Small intestine (tissue), 7 donors: ENCODE results near the gene RAD21L1. TPM values are rescaled to one million over a fixed set of nuclear protein-coding genes. Genes with fewer than 3 reads are reported as not detected.

Source experiments
- DNase-seq, 2 donors: peaks; one replicate each; pipeline versions ENCODE4 v3.0.0 to v3.0.0-alpha.2; 2013
- FAIRE-seq: peaks from 2 replicates; lab custom pipeline; 2012; peaks lifted over from hg19 to GRCh38; lab: Jason Lieb, UNC
- H3K27ac ChIP-seq, 3 donors: one replicate each; pipeline ENCODE4 v1.5.1; 2013; ENCODE audit warnings: low read length in 2 of 3, mild to moderate bottlenecking in 2 of 3, control low read depth in 1 of 3, inconsistent platforms in 1 of 3, low read depth in 1 of 3, moderate library complexity in 1 of 3
- H3K27me3 ChIP-seq, 3 donors: one replicate each; pipeline ENCODE4 v1.6.1; 2013; ENCODE audit warnings: low read length in 3 of 3, inconsistent platforms in 1 of 3; ENCODE audit not compliant: control insufficient read depth in 3 of 3, insufficient read depth in 3 of 3
- H3K36me3 ChIP-seq, 3 donors: one replicate each; pipeline ENCODE4 v1.6.1; 2013; ENCODE audit warnings: low read length in 3 of 3, inconsistent platforms in 1 of 3, low read depth in 1 of 3, mild to moderate bottlenecking in 1 of 3, moderate library complexity in 1 of 3; ENCODE audit not compliant: control insufficient read depth in 3 of 3, insufficient read depth in 2 of 3
- H3K4me1 ChIP-seq, 3 donors: one replicate each; pipeline ENCODE4 v1.6.1; 2013; ENCODE audit warnings: low read length in 2 of 3, inconsistent platforms in 1 of 3, low read depth in 1 of 3, mild to moderate bottlenecking in 1 of 3, moderate library complexity in 1 of 3; ENCODE audit not compliant: control insufficient read depth in 3 of 3, insufficient read depth in 2 of 3
- H3K4me3 ChIP-seq, 3 donors: one replicate each; pipeline ENCODE4 v1.5.1; 2013; ENCODE audit warnings: low read length in 3 of 3, control low read depth in 1 of 3, inconsistent platforms in 1 of 3, low read depth in 1 of 3, mild to moderate bottlenecking in 1 of 3, moderate library complexity in 1 of 3
- H3K9me3 ChIP-seq, 2 donors: one replicate each; pipeline ENCODE4 v1.6.1; 2013; ENCODE audit warnings: low read depth in 1 of 2, low read length in 1 of 2; ENCODE audit not compliant: control insufficient read depth in 2 of 2, insufficient read depth in 1 of 2
- WGBS, 3 donors: extraction: QIAGEN DNeasy Blood & Tissue Kit; methylation state at CpG; one replicate each; pipeline ENCODE4 v1.1.7; 2013; 5-methylcytosine and 5-hydroxymethylcytosine counted together
- polyA plus RNA-seq, 4 donors: library from polyadenylated mRNA; stranded (reverse) in 3 of 4; unstranded in 1 of 4; fragments of 200-250 nt in 3 of 4; fragments of 120-200 nt in 1 of 4; gene quantifications; one replicate each; pipeline versions ENCODE4 v1.2.1 to v1.2.3, GENCODE V29; 2013
- donor health status: healthy with polysubstance abuse.
- donor health status: control.
- donor health status: control.
- donor health status: Bipolar disorder and iron deficiency.
- donor health status: healthy.

RAD21L1 gene
- polyA plus RNA-seq, 4 donors: not detected

- WGBS, 3 donors: 44 to 75% (median 51%) methylated on average over 6 of the region's 6 CpGs
- H3K36me3 ChIP-seq: peaks cover 0 to 2% (median 0%) of the 10 kb centered on the region in 3 donors
- no peaks in the 10 kb centered on the region for H3K4me1 ChIP-seq
- FAIRE-seq: no peak
- H3K4me3 ChIP-seq: no peak overlapping the region
- H3K9me3 ChIP-seq: no peaks in the 10 kb centered on the region
- no peak overlapping the region for H3K27ac ChIP-seq
- DNase-seq: no peak
- no peaks in the 10 kb centered on the region for H3K27me3 ChIP-seq
These were observed 68.0 kb downstream of the RAD21L1 start for GRCh38 chr20:1293641-1294379.

DNA sequence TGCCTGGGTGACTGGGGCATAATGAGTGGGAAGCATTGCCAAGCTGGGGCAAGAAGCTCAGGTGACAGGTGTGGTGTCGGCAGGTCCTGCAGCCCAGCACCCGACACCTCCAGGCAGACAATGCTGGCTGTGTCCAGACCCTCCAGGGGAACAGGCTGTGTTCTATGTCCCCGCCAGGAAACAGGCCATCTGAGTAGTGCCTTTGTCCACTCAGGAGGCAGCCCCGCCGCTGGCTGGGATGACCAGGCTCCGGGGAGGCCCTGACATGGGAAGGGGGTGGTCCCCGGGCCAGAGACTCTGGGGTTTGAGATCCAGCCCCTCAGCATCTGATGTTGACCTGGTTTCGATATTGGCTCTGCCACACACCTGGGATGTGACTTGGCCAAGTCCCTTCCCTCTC lies 68.7 kb downstream of the RAD21L1 start:
- no peak for DNase-seq
- H3K27me3 ChIP-seq: no peaks in the 10 kb centered on the region
- H3K27ac ChIP-seq: no peak overlapping the region
- H3K4me3 ChIP-seq: no peak overlapping the region
- 88 to 93% (median 92%) methylated on average over 8 of the region's 8 CpGs for WGBS, 3 donors
- no peaks in the 10 kb centered on the region for H3K9me3 ChIP-seq
- H3K36me3 ChIP-seq: peaks cover 0 to 2% (median 0%) of the 10 kb centered on the region in 3 donors
- FAIRE-seq: no peak
- no peaks in the 10 kb centered on the region for H3K4me1 ChIP-seq

GRCh38 chr20:1295276-1295930 lies 69.6 kb downstream of the RAD21L1 start:
- peaks cover 0 to 2% (median 0%) of the 10 kb centered on the region in 3 donors for H3K36me3 ChIP-seq
- H3K4me1 ChIP-seq: no peaks in the 10 kb centered on the region
- no peak for FAIRE-seq
- H3K4me3 ChIP-seq: no peak overlapping the region
- H3K27me3 ChIP-seq: no peaks in the 10 kb centered on the region
- H3K9me3 ChIP-seq: no peaks in the 10 kb centered on the region
- WGBS, 3 donors: 93 to 96% (median 94%) methylated on average over 20 of the region's 20 CpGs
- no peak for DNase-seq
- H3K27ac ChIP-seq: no peak overlapping the region

DNA sequence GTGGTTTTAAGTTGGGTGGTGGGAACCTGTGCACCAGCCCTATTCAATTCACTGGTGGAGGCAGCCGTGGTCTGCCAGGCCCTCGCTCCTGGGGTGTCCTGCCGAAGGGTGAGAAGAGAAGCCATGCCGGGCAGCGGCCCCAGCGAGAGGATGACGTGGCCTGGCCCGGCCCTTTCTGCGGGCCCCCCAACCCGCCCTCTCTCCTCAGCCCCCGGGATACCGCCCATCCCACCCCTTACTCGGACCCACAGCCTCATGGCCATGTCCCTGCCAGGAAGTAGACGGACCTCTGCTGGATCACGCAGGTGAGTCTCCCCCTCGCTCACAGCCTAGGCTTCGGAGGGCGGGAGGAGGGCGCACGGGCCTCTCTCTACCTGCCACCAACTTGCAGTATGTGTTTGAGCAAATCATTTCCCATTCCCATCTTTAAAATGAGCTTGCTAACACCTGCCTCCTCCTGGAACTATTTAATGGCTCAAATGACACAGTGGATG lies 70.3 kb downstream of the RAD21L1 start:
- 92 to 94% (median 92%) methylated on average over 17 to 20 of the region's 20 CpGs for WGBS, 3 donors
- Histone ChIP-seq H3K4me1 (peaks cover 0 to 4% (median 0%) of the 10 kb centered on the region in 3 donors), H3K9me3 (no peaks in the 10 kb centered on the region), H3K27ac (no peak overlapping the region), H3K27me3 (no peaks in the 10 kb centered on the region), H3K4me3 (no peak overlapping the region), H3K36me3 (peaks cover 0 to 2% (median 0%) of the 10 kb centered on the region in 3 donors)
- DNase-seq: no peak
- FAIRE-seq: no peak

- WGBS, 3 donors: 90 to 93% (median 92%) methylated on average over 14 of the region's 14 CpGs
- FAIRE-seq: no peak
- no peaks in the 10 kb centered on the region for H3K27me3 ChIP-seq
These were observed 71.1 kb downstream of the RAD21L1 start for GRCh38 chr20:1296922-1297321.

GRCh38 chr20:1297486-1297885 lies 71.6 kb downstream of the RAD21L1 start:
- WGBS, 3 donors: 93 to 100% (median 97%) methylated on average over 2 of the region's 2 CpGs
- H3K4me1 ChIP-seq: peaks cover 0 to 4% (median 0%) of the 10 kb centered on the region in 3 donors
- peaks cover 0 to 2% (median 0%) of the 10 kb centered on the region in 3 donors for H3K36me3 ChIP-seq
- no peak overlapping the region for H3K4me3 ChIP-seq
- DNase-seq: no peak
- no peaks in the 10 kb centered on the region for H3K9me3 ChIP-seq
- no peak for FAIRE-seq
- no peak overlapping the region for H3K27ac ChIP-seq
- H3K27me3 ChIP-seq: no peaks in the 10 kb centered on the region

More at GRCh38 chr20:1296922-1297321, 71.1 kb downstream of the RAD21L1 start:
- H3K9me3 ChIP-seq: no peaks in the 10 kb centered on the region
- H3K4me1 ChIP-seq: peaks cover 0 to 4% (median 0%) of the 10 kb centered on the region in 3 donors
- peaks cover 0 to 2% (median 0%) of the 10 kb centered on the region in 3 donors for H3K36me3 ChIP-seq
- H3K4me3 ChIP-seq: no peak overlapping the region
- no peak for DNase-seq
- no peak overlapping the region for H3K27ac ChIP-seq

DNA sequence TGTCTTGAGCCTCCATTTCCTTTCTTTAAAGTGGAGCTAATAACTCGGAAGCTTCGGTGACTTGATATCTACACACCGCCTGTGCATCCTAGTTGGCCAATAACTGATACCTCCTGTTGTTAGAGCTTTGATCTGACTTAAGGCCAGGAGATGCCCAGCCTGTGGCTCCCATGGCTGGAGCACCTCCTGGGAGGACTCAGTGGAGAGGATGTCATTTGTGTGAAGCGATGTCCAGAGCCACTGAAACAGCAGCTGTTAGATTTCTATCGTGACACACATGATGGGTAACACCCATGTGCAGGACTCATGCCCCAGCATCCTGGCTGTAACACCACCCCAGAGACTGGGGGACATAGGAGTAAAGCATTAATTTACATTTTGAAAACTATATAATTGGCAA lies 72.3 kb downstream of the RAD21L1 start:
- no peaks in the 10 kb centered on the region for H3K27me3 ChIP-seq
- no peaks in the 10 kb centered on the region for H3K9me3 ChIP-seq
- H3K4me1 ChIP-seq: peaks cover 0 to 4% (median 0%) of the 10 kb centered on the region in 3 donors
- no peak overlapping the region for H3K4me3 ChIP-seq
- no peak for FAIRE-seq
- H3K36me3 ChIP-seq: peaks cover 0 to 2% (median 0%) of the 10 kb centered on the region in 3 donors
- H3K27ac ChIP-seq: no peak overlapping the region
- DNase-seq: no peak
- WGBS, 3 donors: 89 to 92% (median 92%) methylated on average over 5 of the region's 5 CpGs

GRCh38 chr20:1298888-1299511 lies 73.2 kb downstream of the RAD21L1 start:
- Histone ChIP-seq H3K9me3 (no peaks in the 10 kb centered on the region), H3K4me3 (no peak overlapping the region), H3K4me1 (peaks cover 0 to 4% (median 0%) of the 10 kb centered on the region in 3 donors), H3K36me3 (peaks cover 0 to 2% (median 0%) of the 10 kb centered on the region in 3 donors), H3K27ac (no peak overlapping the region), H3K27me3 (no peaks in the 10 kb centered on the region)
- FAIRE-seq (no peak), DNase-seq (no peak)
- 80 to 86% (median 84%) methylated on average over 10 of the region's 10 CpGs for WGBS, 3 donors
